ENCODE measurements around the gene AMZ2.
"Not testable (repeated sequence)": the region's sequence is repeated elsewhere in the genome, so short reads cannot be mapped to it uniquely, and the experiment has no call there.

AMZ2 gene, protein sequence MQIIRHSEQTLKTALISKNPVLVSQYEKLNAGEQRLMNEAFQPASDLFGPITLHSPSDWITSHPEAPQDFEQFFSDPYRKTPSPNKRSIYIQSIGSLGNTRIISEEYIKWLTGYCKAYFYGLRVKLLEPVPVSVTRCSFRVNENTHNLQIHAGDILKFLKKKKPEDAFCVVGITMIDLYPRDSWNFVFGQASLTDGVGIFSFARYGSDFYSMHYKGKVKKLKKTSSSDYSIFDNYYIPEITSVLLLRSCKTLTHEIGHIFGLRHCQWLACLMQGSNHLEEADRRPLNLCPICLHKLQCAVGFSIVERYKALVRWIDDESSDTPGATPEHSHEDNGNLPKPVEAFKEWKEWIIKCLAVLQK

DNA sequence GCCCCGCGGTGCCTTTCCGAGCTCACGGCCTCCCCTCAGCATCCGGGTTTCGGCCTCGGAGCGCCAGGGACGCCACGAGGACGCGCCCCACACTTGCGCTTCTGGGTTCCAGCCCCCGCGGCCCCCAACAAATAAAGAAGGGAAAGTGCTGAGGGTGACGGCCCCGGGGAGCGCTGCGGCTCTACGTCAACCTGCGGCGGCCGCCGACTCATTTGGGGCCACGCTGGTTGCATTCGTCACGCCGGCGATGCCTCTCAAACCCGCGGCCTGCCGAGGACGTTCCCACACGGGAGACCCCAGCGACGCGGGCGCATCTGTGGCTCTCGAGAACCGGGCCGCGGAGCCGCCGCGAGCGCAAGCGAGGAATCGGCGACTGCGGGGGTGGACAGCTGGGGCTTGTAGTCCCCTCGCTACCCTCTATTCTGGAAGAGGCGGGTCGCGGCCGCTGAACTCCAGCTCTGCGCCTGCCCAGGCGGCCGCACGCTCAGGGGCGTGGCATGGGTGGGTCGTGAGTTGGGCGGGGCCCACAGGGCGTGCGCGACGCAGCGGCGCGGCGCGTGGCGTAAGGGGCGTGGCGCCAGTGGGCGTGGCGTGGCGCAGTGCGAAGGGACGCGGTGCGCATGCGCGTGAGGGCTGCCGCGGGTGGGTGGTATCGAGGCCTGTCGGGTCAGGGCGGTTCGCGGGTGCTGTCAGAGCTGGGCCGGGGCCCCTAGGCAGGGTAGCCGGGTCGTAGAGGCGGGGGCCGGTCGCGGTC, at the start of gene AMZ2:
AMZ2 (plus strand) TSS at position 599 of the 754 bp plus-strand sequence. CDS start 2,145 bp downstream, outside the sequence.
- DNase-seq (ENCODE audit: low read depth), result peak; percentile 69

GRCh38 chr17:68198931-68199836, 48.7 kb upstream of the AMZ2 start:
- no peak for DNase-seq (ENCODE audit: low read depth)

- DNase-seq (ENCODE audit: low read depth), result no peak
Measured at GRCh38 chr17:68199837-68200688, 47.8 kb upstream of the AMZ2 start.

- DNase-seq (ENCODE audit: low read depth), result peak; percentile 45
Measured at GRCh38 chr17:68200689-68201417, 47.0 kb upstream of the AMZ2 start.

DNA sequence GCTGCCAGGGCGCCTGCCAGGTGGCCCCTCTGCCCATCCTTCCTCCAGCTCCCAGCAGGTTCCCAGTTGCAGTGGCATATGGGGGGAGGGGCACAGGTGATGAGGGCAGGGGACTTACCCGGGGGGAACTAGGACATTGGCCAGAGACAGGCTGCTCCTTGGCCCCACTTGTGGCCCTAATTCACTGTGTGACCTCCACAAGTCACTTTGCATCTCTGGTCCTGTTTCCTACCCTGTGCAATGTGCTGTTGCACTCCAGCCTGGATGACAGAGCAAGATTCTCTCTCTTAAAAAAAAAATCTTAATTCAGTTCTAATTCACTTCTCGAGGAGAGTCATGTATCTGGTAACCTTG, 46.4 kb upstream of the AMZ2 start:
- not testable (repeated sequence) for DNase-seq (ENCODE audit: low read depth)

DNA sequence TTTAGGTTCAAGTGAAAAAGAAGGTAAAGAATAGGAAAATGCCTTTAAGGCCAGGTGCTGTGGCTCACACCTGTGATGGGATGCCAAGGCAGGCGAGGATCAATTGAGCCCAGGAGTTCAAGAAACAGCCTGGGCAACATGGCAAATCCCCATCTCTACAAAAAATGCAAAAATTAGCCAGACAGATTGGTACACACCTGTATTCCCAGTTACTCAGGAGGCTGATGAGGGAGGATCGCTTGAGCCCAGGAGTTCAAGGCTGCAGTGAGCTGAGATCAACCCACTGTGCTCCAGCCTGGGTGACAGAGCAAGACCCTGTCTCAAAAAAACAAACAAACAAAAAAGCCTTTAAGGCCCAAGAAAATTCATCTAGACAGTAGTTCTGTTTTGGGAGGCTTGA, 45.5 kb upstream of the AMZ2 start:
- not testable (repeated sequence) for DNase-seq (ENCODE audit: low read depth)

GRCh38 chr17:68204736-68205135, 43.1 kb upstream of the AMZ2 start:
- no peak for DNase-seq (ENCODE audit: low read depth)

DNA sequence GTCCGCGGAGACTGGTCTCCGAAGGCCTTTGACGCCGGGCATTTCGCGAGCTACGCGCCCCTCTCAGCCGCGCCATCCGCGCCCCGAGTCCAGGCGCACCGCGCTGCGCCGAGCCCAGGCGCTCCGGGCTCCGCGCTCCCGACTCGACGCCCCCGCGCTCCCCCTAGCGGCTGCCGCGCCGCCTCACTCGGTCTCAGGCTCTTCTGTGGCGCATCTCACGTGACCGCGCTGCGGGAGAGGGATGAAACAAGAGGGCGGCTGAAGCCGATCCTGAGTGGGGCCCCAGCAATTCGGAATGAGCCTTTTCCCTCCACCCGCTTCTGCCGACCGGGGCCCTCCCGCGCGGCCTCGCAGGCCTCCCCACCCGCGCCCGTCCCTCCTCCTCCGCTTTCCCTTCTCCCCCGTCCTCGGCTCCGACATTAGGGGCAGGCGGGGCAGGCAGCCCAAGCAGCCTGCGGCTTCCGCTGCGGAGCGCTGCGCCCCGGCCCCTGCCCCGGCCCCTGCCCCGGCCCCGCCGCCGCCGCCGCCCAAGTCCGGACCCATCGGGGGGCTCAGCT, 42.5 kb upstream of the AMZ2 start:
- peak; percentile 64 for DNase-seq (ENCODE audit: low read depth)

- DNase-seq (ENCODE audit: low read depth), result no peak
Measured at GRCh38 chr17:68205808-68206720, 41.8 kb upstream of the AMZ2 start.

DNA sequence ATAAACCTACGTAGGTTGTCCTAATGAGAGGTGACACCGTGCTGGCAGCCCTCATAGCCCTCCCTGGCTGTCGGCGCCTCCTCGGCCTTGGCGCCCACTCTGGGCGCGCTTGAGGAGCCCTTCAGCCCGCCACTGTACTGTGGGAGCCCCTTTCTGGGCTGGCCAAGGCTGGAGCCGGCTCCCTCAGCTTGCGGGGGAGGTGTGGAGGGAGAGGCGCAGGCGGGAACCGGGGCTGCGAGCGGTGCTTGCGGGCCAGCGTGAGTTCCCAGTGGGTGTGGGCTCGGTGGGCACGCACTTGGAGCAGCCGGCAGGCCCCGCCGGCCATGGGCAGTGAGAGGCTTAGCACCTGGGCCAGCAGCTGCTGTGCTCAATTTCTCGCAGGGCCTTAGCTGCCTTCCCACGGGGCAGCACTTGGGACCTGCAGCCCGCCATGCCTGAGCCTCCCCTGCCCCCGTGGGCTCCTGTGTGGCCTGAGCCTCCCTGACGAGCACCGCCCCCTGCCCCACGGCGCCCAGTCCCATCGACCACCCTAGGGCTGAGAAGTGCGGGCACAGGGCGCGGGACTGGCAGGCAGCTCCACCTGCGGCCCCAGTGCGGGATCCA, 40.1 kb upstream of the AMZ2 start:
- DNase-seq (ENCODE audit: low read depth), result no peak

- DNase-seq (ENCODE audit: low read depth), result not testable (repeated sequence)
Measured at GRCh38 chr17:68208651-68209050, 39.2 kb upstream of the AMZ2 start.

DNA sequence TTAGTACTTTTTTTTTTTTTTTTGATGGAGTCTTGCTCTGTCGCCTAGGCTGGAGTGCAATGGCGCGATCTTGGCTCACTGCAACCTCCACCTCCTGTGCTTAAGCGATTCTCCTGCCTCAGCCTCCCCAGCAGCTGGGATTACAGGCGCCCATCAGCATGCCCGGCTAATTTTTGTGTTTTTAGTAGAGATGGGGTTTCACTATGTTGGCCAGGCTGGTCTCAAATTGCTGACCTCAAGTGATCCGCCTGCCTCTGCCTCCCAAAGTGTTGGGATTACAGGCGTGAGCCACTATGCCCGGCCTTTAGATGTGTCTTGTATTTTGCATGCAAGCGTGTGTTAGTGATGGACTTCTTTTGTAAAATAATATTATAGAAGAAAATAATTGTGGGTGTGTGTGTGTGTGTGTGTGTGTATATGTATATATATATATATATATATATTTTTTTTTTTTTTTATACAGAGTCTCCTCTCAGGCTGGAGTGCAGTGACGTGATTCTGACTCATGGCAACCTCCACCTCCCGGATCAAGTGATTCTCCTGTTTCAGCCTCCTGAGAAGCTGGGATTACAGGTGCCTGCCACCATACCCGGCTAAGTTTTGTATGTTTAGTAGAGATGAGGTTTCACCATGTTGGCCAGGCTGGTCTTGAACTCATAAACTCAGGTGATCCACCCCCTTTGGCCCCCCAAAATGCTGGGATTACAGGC, 38.5 kb upstream of the AMZ2 start:
- not testable (repeated sequence) for DNase-seq (ENCODE audit: low read depth)

- no peak for DNase-seq (ENCODE audit: low read depth)
Measured at GRCh38 chr17:68210570-68211315, 37.1 kb upstream of the AMZ2 start.

DNA sequence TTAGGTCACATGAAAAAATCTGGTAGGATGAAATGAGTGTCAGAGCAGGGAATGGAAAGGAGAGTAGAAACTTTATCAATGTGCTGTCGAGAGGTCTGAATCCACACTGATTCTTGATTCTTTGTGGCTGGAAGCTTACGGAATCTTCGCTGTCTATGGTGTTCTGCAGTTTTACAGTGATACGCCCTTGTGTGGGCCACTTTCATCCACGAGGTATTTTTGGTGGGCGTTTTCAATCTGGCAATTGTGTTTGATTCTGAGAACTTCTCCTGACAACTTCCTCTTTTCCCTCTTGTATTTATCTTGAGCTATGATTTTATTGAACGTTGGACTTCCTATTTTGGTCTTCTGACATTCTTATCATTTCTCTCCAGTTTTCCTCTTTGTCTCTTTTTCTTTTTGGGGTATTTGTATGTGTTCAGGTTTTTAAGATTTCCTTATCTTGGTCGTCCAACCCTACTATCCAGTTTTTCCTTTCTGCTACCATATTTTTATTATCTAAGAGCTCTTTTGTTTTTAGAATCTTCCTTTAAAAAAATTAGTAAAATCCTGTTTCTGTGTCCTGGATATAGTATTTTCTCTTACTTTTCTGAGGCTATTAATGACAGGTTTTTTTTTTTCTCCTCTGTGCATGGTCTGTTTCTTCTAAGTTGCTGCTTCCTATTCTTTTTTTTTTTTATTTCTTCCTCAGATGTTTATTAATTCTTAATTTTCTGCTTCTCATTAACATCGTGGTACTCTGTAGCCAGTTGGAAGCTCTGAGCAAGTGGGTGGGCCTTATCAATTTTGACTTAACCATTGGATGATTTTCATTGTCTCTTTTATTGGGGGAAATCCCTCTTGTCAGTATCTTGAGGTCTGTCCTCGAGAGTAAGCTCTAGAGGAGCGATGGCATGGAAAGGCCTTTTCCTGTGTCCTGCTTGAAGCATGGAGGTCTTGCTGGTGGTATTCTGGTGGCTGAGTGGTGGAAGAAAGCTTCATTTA, 34.1 kb upstream of the AMZ2 start:
- DNase-seq (ENCODE audit: low read depth), result not testable (repeated sequence)

DNA sequence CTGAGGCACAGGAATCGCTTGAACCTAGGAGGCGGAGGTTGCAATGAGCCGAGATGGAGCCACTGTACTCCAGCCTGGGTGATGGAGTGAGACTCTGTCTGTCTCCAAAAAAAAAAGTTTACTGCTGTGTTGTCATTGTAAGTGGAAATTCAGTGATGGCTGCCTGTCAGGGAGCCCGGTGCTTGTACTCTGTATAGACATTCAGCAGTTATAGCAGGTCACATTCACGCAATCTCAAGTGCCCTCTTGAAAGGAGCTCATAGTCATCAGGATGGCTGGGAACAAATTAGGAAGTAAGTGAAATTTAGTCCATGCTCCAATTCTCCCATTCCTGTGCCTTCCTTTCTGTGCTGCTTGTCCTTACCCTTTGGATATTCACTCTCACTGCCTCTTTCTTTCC, 32.4 kb upstream of the AMZ2 start:
- not testable (repeated sequence) for DNase-seq (ENCODE audit: low read depth)

GRCh38 chr17:68219429-68219828, 28.4 kb upstream of the AMZ2 start:
- not testable (repeated sequence) for DNase-seq (ENCODE audit: low read depth)
